ENCODE measurements around the gene PTPRK. TPM values are rescaled to one million over a fixed set of nuclear protein-coding genes. Genes with fewer than 3 reads are reported as not detected.

Gene PTPRK
- total and polyA plus RNA-seq, 5 donors from 2014 or later = 0.16 to 1.0 (median 0.45) TPM; not detected in 1

GRCh38 chr6:128358244-128358776 lies 162.1 kb downstream of the PTPRK start:
- H3K4me1 ChIP-seq (ENCODE audit: control insufficient read depth, insufficient read depth, low read length, poor library complexity, severe bottlenecking) = no peaks in the 10 kb centered on the region
- Mint-ChIP-seq H3K36me3 (no peaks in the 10 kb centered on the region), H3K27me3 (no peaks in the 10 kb centered on the region), H3K4me3 (no peak overlapping the region), H3K27ac (peak overlapping the region in 1 of 3 donors; percentile 53), H3K9me3 (peaks cover 0 to 2% (median 0%) of the 10 kb centered on the region in 7 donors), H3K4me1 (no peaks in the 10 kb centered on the region)
- H3K27ac ChIP-seq (ENCODE audit: insufficient read depth, low read length, poor library complexity, severe bottlenecking) = no peak overlapping the region
- H3K27me3 ChIP-seq (ENCODE audit: control insufficient read depth, insufficient read depth, low read length) = no peaks in the 10 kb centered on the region
- ATAC-seq (ENCODE audit: low read depth in 2 of 2) (no peak), DNase-seq (no peak)
- H3K9me3 ChIP-seq (ENCODE audit: control insufficient read depth in 2 of 2, low read length in 2 of 2) = no peaks in the 10 kb centered on the region
- H3K36me3 ChIP-seq (ENCODE audit: control insufficient read depth, insufficient read depth, low read length) = no peaks in the 10 kb centered on the region
- H3K4me3 ChIP-seq (ENCODE audit: low read depth, low read length) = no peak overlapping the region

DNA sequence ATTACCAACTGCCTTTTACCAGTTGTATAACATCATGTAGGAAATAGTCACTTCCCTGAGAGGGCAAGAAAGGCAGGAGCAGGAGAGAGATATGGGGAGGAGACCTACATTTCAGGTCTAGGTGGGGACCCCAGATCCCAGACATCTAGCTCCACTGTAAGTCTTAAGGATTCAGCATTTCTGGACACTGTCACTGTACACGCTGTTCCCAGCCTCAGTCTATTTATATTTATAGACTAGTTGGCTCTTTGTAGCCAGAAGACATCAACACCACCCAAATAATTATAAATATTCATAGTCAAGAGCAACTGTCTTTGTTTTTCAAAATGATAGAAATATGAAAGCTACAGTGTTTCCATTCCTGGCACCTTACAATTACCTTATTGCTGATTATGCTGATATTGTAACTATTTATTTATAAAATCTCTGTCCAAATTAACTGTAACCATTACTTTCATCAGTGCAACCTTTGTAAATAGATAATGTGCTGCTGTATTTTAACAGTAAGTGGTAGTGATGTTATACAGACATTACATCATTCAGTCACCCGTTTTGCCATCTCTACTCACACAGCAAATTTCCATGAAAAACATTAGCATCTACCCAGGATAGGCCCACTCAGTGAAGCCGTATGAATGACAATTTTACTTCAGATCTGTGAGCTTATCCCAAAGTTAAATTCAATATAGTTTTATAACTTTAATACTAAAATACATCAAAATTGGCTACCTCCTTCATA lies 162.8 kb downstream of the PTPRK start:
- Mint-ChIP-seq H3K9me3 (peaks cover 0 to 2% (median 0%) of the 10 kb centered on the region in 7 donors), H3K4me3 (no peak overlapping the region), H3K36me3 (no peaks in the 10 kb centered on the region), H3K27me3 (no peaks in the 10 kb centered on the region), H3K27ac (no peak overlapping the region), H3K4me1 (no peaks in the 10 kb centered on the region)
- H3K4me3 ChIP-seq (ENCODE audit: low read depth, low read length) = no peak overlapping the region
- H3K27me3 ChIP-seq (ENCODE audit: control insufficient read depth, insufficient read depth, low read length) = no peaks in the 10 kb centered on the region
- H3K9me3 ChIP-seq (ENCODE audit: control insufficient read depth in 2 of 2, low read length in 2 of 2) = no peaks in the 10 kb centered on the region
- no peak overlapping the region for H3K27ac ChIP-seq (ENCODE audit: insufficient read depth, low read length, poor library complexity, severe bottlenecking)
- no peaks in the 10 kb centered on the region for H3K4me1 ChIP-seq (ENCODE audit: control insufficient read depth, insufficient read depth, low read length, poor library complexity, severe bottlenecking)
- H3K36me3 ChIP-seq (ENCODE audit: control insufficient read depth, insufficient read depth, low read length) = no peaks in the 10 kb centered on the region
- no peak for ATAC-seq (ENCODE audit: low read depth in 2 of 2)
- no peak for DNase-seq

DNA sequence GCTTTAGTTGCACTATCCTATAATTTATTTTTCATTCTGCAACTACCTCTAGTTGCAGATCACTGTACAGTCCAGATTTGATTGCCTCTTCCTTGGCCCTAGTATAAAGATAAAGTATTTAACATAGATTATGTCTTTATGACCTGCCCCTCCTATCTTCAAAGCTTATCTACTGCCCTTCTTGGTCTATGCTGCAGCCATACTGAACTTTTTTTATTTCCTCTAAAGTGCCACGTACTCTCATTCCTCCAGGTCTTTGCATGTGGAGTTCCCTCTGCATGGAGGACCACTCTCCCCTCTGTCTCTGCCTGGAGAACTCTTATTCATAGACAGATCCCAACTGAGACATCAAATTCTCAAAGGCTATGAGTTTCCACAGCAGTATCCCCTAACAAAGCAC lies 168.0 kb downstream of the PTPRK start:
- Histone ChIP-seq H3K4me3 (ENCODE audit: low read depth, low read length) (no peak overlapping the region), H3K36me3 (ENCODE audit: control insufficient read depth, insufficient read depth, low read length) (no peaks in the 10 kb centered on the region), H3K9me3 (ENCODE audit: control insufficient read depth in 2 of 2, low read length in 2 of 2) (no peaks in the 10 kb centered on the region), H3K27ac (ENCODE audit: insufficient read depth, low read length, poor library complexity, severe bottlenecking) (no peak overlapping the region), H3K4me1 (ENCODE audit: control insufficient read depth, insufficient read depth, low read length, poor library complexity, severe bottlenecking) (no peaks in the 10 kb centered on the region), H3K27me3 (ENCODE audit: control insufficient read depth, insufficient read depth, low read length) (no peaks in the 10 kb centered on the region)
- DNase-seq = no peak
- H3K36me3 Mint-ChIP-seq = no peaks in the 10 kb centered on the region
- no peaks in the 10 kb centered on the region for H3K27me3 Mint-ChIP-seq
- no peak for ATAC-seq (ENCODE audit: low read depth in 2 of 2)
- H3K4me1 Mint-ChIP-seq = no peaks in the 10 kb centered on the region
- H3K9me3 Mint-ChIP-seq = no peaks in the 10 kb centered on the region
- H3K4me3 Mint-ChIP-seq = no peak overlapping the region
- H3K27ac Mint-ChIP-seq = no peak overlapping the region

- H3K4me1 ChIP-seq (ENCODE audit: control insufficient read depth, insufficient read depth, low read length, poor library complexity, severe bottlenecking) = no peaks in the 10 kb centered on the region
- Mint-ChIP-seq H3K4me3 (no peak overlapping the region), H3K27me3 (no peaks in the 10 kb centered on the region), H3K36me3 (no peaks in the 10 kb centered on the region), H3K27ac (no peak overlapping the region), H3K4me1 (no peaks in the 10 kb centered on the region), H3K9me3 (no peaks in the 10 kb centered on the region)
- no peaks in the 10 kb centered on the region for H3K36me3 ChIP-seq (ENCODE audit: control insufficient read depth, insufficient read depth, low read length)
- H3K9me3 ChIP-seq (ENCODE audit: control insufficient read depth in 2 of 2, low read length in 2 of 2) = no peaks in the 10 kb centered on the region
- H3K4me3 ChIP-seq (ENCODE audit: low read depth, low read length) = no peak overlapping the region
- no peaks in the 10 kb centered on the region for H3K27me3 ChIP-seq (ENCODE audit: control insufficient read depth, insufficient read depth, low read length)
- H3K27ac ChIP-seq (ENCODE audit: insufficient read depth, low read length, poor library complexity, severe bottlenecking) = no peak overlapping the region
- DNase-seq (no peak), ATAC-seq (ENCODE audit: low read depth in 2 of 2) (no peak)
Measured at GRCh38 chr6:128351255-128351514, 169.2 kb downstream of the PTPRK start.

DNA sequence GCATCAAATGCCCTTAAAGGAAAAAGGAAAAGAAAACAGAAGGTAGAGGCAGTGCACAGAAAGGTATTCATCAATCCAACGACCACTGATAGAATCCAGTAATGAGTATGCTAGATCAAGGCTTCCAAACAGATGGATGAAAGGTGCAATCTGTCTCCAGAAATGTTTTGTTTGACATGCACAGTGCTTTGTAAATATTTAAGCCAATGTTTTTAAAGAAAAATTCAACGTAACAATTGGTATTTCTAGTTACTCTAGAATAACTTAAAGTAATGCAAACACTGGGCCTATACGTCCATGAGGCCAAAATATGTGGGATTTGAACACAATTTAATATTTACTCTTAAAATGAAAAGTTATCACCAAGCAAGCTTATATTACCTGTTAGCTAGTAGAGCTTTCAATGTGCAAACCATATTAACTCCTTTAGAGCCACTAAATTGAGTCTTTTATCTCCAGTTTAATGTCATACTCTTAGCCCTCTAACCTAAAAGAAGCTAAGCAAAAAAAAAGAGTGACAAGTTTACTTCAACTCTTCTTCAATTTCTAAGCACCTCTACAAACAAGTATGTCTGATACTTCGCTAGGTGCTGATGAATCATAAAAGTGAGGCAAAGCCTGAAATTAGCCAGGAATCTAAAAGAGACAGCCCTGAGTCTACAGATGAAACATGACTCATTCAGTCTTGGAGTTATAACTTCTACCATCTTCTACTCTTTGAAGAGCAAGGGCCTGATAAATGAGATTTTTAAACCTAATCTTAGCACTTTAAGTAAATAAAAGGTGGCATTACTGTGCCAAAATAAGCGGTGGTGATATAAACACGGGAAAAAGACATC lies 169.8 kb downstream of the PTPRK start:
- Mint-ChIP-seq H3K4me3 (no peak overlapping the region), H3K4me1 (no peaks in the 10 kb centered on the region), H3K9me3 (no peaks in the 10 kb centered on the region), H3K27me3 (no peaks in the 10 kb centered on the region), H3K27ac (no peak overlapping the region), H3K36me3 (no peaks in the 10 kb centered on the region)
- Histone ChIP-seq H3K4me1 (ENCODE audit: control insufficient read depth, insufficient read depth, low read length, poor library complexity, severe bottlenecking) (no peaks in the 10 kb centered on the region), H3K9me3 (ENCODE audit: control insufficient read depth in 2 of 2, low read length in 2 of 2) (no peaks in the 10 kb centered on the region), H3K4me3 (ENCODE audit: low read depth, low read length) (no peak overlapping the region), H3K27ac (ENCODE audit: insufficient read depth, low read length, poor library complexity, severe bottlenecking) (no peak overlapping the region), H3K36me3 (ENCODE audit: control insufficient read depth, insufficient read depth, low read length) (no peaks in the 10 kb centered on the region), H3K27me3 (ENCODE audit: control insufficient read depth, insufficient read depth, low read length) (no peaks in the 10 kb centered on the region)
- no peak for DNase-seq
- no peak for ATAC-seq (ENCODE audit: low read depth in 2 of 2)

GRCh38 chr6:128347123-128347522 lies 173.3 kb downstream of the PTPRK start:
- no peak for ATAC-seq (ENCODE audit: low read depth in 2 of 2)
- Histone ChIP-seq H3K4me1 (ENCODE audit: control insufficient read depth, insufficient read depth, low read length, poor library complexity, severe bottlenecking) (no peaks in the 10 kb centered on the region), H3K4me3 (ENCODE audit: low read depth, low read length) (no peak overlapping the region), H3K36me3 (ENCODE audit: control insufficient read depth, insufficient read depth, low read length) (no peaks in the 10 kb centered on the region), H3K27ac (ENCODE audit: insufficient read depth, low read length, poor library complexity, severe bottlenecking) (no peak overlapping the region), H3K9me3 (ENCODE audit: control insufficient read depth in 2 of 2, low read length in 2 of 2) (no peaks in the 10 kb centered on the region), H3K27me3 (ENCODE audit: control insufficient read depth, insufficient read depth, low read length) (no peaks in the 10 kb centered on the region)
- Mint-ChIP-seq H3K4me1 (no peaks in the 10 kb centered on the region), H3K4me3 (no peak overlapping the region), H3K27me3 (no peaks in the 10 kb centered on the region), H3K9me3 (no peaks in the 10 kb centered on the region), H3K36me3 (no peaks in the 10 kb centered on the region), H3K27ac (no peak overlapping the region)
- DNase-seq = no peak

- H3K4me1 Mint-ChIP-seq = no peaks in the 10 kb centered on the region
- Histone ChIP-seq H3K27ac (ENCODE audit: insufficient read depth, low read length, poor library complexity, severe bottlenecking) (no peak overlapping the region), H3K36me3 (ENCODE audit: control insufficient read depth, insufficient read depth, low read length) (no peaks in the 10 kb centered on the region), H3K9me3 (ENCODE audit: control insufficient read depth in 2 of 2, low read length in 2 of 2) (no peaks in the 10 kb centered on the region), H3K4me3 (ENCODE audit: low read depth, low read length) (no peak overlapping the region), H3K4me1 (ENCODE audit: control insufficient read depth, insufficient read depth, low read length, poor library complexity, severe bottlenecking) (no peaks in the 10 kb centered on the region), H3K27me3 (ENCODE audit: control insufficient read depth, insufficient read depth, low read length) (no peaks in the 10 kb centered on the region)
- ATAC-seq (ENCODE audit: low read depth in 2 of 2) = no peak
- H3K27ac Mint-ChIP-seq = no peak overlapping the region
- DNase-seq = no peak
- no peaks in the 10 kb centered on the region for H3K36me3 Mint-ChIP-seq
- no peaks in the 10 kb centered on the region for H3K27me3 Mint-ChIP-seq
- no peaks in the 10 kb centered on the region for H3K9me3 Mint-ChIP-seq
- no peak overlapping the region for H3K4me3 Mint-ChIP-seq
Measured at GRCh38 chr6:128346569-128346968, 173.8 kb downstream of the PTPRK start.

DNA sequence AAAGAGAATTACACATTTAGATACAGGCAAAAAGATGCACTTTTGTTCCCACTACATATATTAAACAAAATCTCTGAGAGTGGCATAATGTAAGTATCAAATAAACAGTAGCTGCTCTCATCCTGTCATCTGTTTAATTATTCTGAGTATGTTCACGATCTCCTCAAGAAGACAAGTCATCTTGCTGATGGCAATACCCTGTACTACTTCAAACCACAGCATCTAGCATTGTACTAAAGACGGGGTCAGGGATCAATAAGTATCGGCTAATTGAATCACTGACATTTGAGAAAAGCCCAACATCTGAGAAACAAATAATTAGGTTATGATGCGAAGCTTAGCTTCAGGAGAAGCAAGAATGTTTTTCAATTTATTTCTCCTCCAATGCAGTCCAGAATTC lies 175.1 kb downstream of the PTPRK start:
- Histone ChIP-seq H3K27me3 (ENCODE audit: control insufficient read depth, insufficient read depth, low read length) (no peaks in the 10 kb centered on the region), H3K27ac (ENCODE audit: insufficient read depth, low read length, poor library complexity, severe bottlenecking) (no peak overlapping the region), H3K36me3 (ENCODE audit: control insufficient read depth, insufficient read depth, low read length) (no peaks in the 10 kb centered on the region), H3K9me3 (ENCODE audit: control insufficient read depth in 2 of 2, low read length in 2 of 2) (no peaks in the 10 kb centered on the region), H3K4me1 (ENCODE audit: control insufficient read depth, insufficient read depth, low read length, poor library complexity, severe bottlenecking) (no peaks in the 10 kb centered on the region), H3K4me3 (ENCODE audit: low read depth, low read length) (no peak overlapping the region)
- no peaks in the 10 kb centered on the region for H3K36me3 Mint-ChIP-seq
- no peaks in the 10 kb centered on the region for H3K4me1 Mint-ChIP-seq
- DNase-seq (no peak), ATAC-seq (ENCODE audit: low read depth in 2 of 2) (no peak)
- H3K27me3 Mint-ChIP-seq = no peaks in the 10 kb centered on the region
- no peak overlapping the region for H3K27ac Mint-ChIP-seq
- H3K4me3 Mint-ChIP-seq = no peak overlapping the region
- H3K9me3 Mint-ChIP-seq = no peaks in the 10 kb centered on the region
